Measurements from ENCODE around the gene RBSN. TPM values are rescaled to one million over a fixed set of nuclear protein-coding genes. Genes with fewer than 3 reads are reported as not detected.

The RBSN gene
- total and polyA plus RNA-seq, 9 donors, result 13.5 to 36.5 (median 31.1) TPM

GRCh38 chr3:15040844-15041243 lies 58.1 kb downstream of the RBSN start:
- peak in 1 of 5 donors; percentile 22 for DNase-seq
- intact Hi-C loops (cut with DNase I), result loop anchor here in 2 of 4 donors (10.0 kb wide), 1 partner anchor 116 kb away; no protein-coding TSS in a partner anchor
- peak overlapping the region; percentile 4 to 30 for H3K27ac ChIP-seq
- no peak for TF ChIP-seq POLR2A (IDR thresholded peaks at IDR 0.05)
- no peak for TF ChIP-seq EP300 (IDR thresholded peaks at IDR 0.05)
- no peak for TF ChIP-seq CTCF (IDR thresholded peaks at IDR 0.05)
- no peaks in the 10 kb centered on the region for H3K9me3 ChIP-seq
- no peak overlapping the region for H3K4me3 ChIP-seq
- H3K4me1 ChIP-seq (ENCODE audit: insufficient read depth), result peaks cover 4% of the 10 kb centered on the region
- no peaks in the 10 kb centered on the region for H3K27me3 ChIP-seq
- no peaks in the 10 kb centered on the region for H3K36me3 ChIP-seq
- 41 to 51% (median 48%) methylated on average over 3 of the region's 3 CpGs for WGBS, 3 donors

- TF ChIP-seq EP300 (IDR thresholded peaks at IDR 0.05) (no peak), POLR2A (IDR thresholded peaks at IDR 0.05) (no peak), CTCF (IDR thresholded peaks at IDR 0.05) (no peak)
- 88 to 90% (median 89%) methylated on average over 6 of the region's 6 CpGs for WGBS, 3 donors
- Histone ChIP-seq H3K4me3 (no peak overlapping the region), H3K36me3 (no peaks in the 10 kb centered on the region), H3K27ac (no peak overlapping the region), H3K9me3 (no peaks in the 10 kb centered on the region), H3K4me1 (ENCODE audit: insufficient read depth) (peaks cover 4% of the 10 kb centered on the region), H3K27me3 (no peaks in the 10 kb centered on the region)
- no peak for DNase-seq
- intact Hi-C loops (cut with DNase I), result no loop called here
Measured at GRCh38 chr3:15038306-15038705, 60.6 kb downstream of the RBSN start.

GRCh38 chr3:15033103-15033502 lies 65.8 kb downstream of the RBSN start:
- 92 to 94% (median 92%) methylated on average over 3 of the region's 3 CpGs for WGBS, 3 donors
- intact Hi-C loops (cut with DNase I), result no loop called here
- H3K27ac ChIP-seq, result no peak overlapping the region
- DNase-seq, result no peak
- no peaks in the 10 kb centered on the region for H3K4me1 ChIP-seq (ENCODE audit: insufficient read depth)
- H3K9me3 ChIP-seq, result no peaks in the 10 kb centered on the region
- H3K36me3 ChIP-seq, result no peaks in the 10 kb centered on the region
- H3K27me3 ChIP-seq, result no peaks in the 10 kb centered on the region
- no peak overlapping the region for H3K4me3 ChIP-seq
- TF ChIP-seq POLR2A (IDR thresholded peaks at IDR 0.05), result no peak
- TF ChIP-seq EP300 (IDR thresholded peaks at IDR 0.05), result no peak
- no peak for TF ChIP-seq CTCF (IDR thresholded peaks at IDR 0.05)

DNA sequence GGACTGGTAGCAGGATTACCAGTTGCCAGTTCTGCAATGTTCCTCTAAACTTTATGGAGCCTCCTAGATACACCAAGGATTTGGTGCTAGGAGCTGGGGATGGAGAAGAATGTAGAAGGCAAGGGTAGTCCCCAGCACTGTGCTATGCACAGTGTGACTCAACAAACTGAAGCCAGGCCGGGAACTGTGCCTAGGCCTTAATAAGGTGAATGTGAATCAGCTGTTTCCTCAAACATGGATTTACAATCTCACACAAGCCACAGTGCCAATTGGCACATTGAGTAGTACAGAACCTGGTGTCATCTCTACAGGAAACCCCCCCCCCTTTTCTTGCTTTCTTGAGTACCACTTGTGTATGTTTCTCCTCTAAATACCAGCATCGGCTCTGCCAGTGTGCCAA lies 66.3 kb downstream of the RBSN start:
- no peaks in the 10 kb centered on the region for H3K27me3 ChIP-seq
- no peaks in the 10 kb centered on the region for H3K4me1 ChIP-seq (ENCODE audit: insufficient read depth)
- TF ChIP-seq EP300 (IDR thresholded peaks at IDR 0.05) (no peak), CTCF (IDR thresholded peaks at IDR 0.05) (no peak), POLR2A (IDR thresholded peaks at IDR 0.05) (no peak)
- WGBS, 3 donors, result 85 to 94% (median 89%) methylated on average over 2 of the region's 2 CpGs
- no peaks in the 10 kb centered on the region for H3K36me3 ChIP-seq
- DNase-seq, result no peak
- H3K9me3 ChIP-seq, result no peaks in the 10 kb centered on the region
- no peak overlapping the region for H3K27ac ChIP-seq
- intact Hi-C loops (cut with DNase I), result no loop called here
- H3K4me3 ChIP-seq, result no peak overlapping the region

GRCh38 chr3:15029625-15030024 lies 69.3 kb downstream of the RBSN start:
- H3K9me3 ChIP-seq, result no peaks in the 10 kb centered on the region
- no peaks in the 10 kb centered on the region for H3K27me3 ChIP-seq
- intact Hi-C loops (cut with DNase I), result no loop called here
- no peak for DNase-seq
- no peak overlapping the region for H3K27ac ChIP-seq
- H3K4me1 ChIP-seq (ENCODE audit: insufficient read depth), result no peaks in the 10 kb centered on the region
- no peaks in the 10 kb centered on the region for H3K36me3 ChIP-seq
- no peak for TF ChIP-seq CTCF (IDR thresholded peaks at IDR 0.05)
- TF ChIP-seq EP300 (IDR thresholded peaks at IDR 0.05), result no peak
- TF ChIP-seq POLR2A (IDR thresholded peaks at IDR 0.05), result no peak
- no peak overlapping the region for H3K4me3 ChIP-seq

All from ovary (tissue), 9 donors.